GM21390 (cell line): ENCODE measurements around the gene SIRT4.

Experiments used
- ATAC-seq: cut with Tn5 transposase; IDR thresholded peaks from one replicate; pipeline ENCODE4 v1.9.1; 2021; ENCODE audit not compliant: unreplicated experiment

The SIRT4 gene

DNA sequence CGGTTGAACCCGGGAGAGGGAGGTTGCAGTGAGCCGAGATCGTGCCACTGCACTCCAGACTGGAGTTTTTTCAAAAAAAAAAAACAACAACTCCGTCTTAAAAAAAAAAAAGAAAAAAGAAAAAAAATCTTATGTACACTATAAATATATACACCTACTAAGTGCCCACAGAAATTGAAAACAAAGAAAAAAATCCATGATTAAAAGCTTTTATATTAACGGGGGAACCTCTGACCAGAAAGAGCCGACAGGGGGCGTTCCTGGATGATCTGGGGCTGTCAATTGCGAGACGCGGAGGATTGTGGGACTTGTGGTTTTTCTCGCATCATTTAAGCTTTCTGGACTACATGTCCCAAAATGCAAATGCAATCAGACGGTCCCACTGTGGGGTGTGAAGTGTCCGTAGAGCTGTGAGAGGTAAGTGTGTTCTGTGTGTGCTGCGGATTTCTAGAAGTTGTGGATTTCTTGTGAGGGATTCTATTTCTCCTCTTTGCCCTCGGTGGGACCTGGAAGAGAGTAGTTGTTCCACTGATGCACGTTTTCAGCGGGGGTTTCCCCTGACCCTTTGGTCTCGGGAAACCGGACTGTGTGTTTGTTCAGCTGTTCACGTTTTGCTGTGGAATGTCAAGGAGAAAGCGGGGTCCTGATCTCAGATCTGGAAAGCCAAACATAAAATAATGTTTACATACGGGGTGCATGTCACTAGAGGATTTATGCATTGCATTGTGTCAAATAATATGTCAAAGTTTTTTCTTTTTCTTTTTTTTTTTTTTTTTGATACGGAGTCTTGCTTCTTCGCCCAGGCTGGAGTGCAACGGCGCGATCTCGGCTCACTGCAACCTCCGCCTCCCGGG lies at the start of gene SIRT4:
TSS of gene SIRT4 (plus strand) at position 360 of the 854 bp plus-strand sequence. CDS start 1,241 bp downstream, outside the sequence.
- ATAC-seq: peak; percentile 100

DNA sequence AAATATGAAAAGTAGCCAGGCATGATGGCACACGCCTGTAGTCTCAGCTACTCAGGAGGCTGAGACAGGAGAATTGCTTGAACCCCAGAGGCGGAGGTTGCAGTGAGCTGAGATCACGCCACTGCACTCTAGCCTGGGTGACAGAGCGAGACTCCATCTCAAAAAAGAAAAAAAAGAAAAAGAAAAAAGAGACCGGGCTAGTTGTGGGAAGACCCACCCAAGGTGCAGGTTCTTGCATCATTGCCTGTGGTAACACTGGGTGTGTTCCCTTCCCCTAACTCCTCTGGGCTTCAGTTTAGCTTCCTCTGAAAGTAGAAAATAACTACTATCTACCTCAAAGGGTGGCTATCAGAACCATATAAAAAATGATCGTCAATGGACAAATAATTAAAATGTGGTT lies 48.8 kb upstream of the SIRT4 start:
- ATAC-seq: peak; percentile 59

DNA sequence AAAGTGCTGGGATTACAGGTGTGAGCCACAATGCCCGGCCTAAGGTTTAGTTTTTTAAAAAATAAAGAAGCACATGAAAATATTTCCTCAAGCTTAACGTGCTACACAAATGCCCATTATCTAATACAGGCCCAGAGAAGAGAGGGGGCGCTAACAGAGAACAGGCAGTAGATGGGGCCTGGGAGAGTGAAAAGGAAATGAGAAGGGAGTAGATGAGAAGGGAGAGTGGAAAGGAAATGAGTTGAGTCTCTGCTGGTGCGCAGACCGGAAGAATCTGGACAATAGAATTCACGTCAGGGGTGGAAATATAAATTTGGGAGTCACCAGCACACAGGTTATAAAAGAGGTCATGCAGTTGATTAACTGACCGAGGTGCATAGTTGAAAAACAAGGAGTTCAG lies 47.3 kb upstream of the SIRT4 start:
- no peak for ATAC-seq

- ATAC-seq: no peak
Measured at GRCh38 chr12:120257041-120257821, 44.9 kb upstream of the SIRT4 start.

GRCh38 chr12:120258323-120258896 lies 43.7 kb upstream of the SIRT4 start:
- ATAC-seq: no peak

DNA sequence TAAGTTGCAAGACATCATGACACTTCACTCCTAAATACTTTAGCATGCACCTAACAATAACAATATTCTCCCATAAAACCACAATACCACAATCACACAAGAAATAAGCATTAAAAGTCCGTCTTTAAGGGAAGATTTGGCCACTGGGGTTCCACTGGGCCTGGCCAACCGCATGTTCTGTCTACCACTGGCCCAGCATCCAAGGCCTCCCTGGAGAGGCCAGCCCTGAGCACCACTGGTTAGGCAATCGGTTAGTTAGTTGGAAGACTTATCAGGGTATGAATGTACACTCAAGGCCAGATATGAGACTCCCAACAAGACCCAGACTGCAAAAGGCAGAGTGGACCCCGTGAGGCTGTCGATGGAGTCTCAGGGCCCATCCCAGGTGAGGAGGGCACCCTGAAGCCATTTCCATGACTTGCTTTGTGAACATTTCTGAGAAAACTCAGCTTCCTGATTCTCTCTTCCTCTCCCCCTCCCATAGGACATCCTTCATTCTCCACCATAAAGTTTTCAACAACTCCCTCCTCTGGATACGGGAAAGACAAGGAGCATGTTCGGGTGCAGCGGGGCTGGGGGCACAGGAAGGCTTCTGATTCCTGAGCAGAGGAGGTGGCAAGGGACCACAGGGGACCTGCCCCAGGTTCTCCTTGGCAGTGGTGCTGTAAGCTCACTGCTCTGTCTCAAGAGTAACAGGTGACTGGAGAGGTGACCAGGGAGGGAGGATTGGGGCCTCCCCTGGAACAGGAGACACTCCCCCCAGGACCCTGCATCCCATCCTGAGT lies 42.5 kb upstream of the SIRT4 start:
- no peak for ATAC-seq

- no peak for ATAC-seq
Measured at GRCh38 chr12:120260607-120261006, 41.5 kb upstream of the SIRT4 start.

- no peak for ATAC-seq
Measured at GRCh38 chr12:120261951-120262851, 39.9 kb upstream of the SIRT4 start.

GRCh38 chr12:120262852-120263747 lies 39.0 kb upstream of the SIRT4 start:
- ATAC-seq: no peak

DNA sequence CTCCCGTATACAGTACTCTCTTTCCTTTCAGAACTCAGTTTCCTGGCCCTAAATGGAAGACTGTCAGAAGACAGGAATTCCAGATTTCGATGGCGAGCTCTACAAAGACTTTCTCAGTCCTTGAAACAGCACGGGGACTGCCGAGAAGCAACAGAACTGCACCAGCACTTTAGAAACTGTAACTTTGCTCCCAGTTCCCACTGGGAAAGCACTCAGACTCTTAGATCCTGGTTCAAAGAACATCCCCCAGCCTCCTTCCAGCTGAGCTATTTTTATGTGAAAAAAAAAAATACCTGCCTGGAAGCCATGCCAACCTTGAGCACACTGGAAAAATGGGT lies 38.4 kb upstream of the SIRT4 start:
- no peak for ATAC-seq

- no peak for ATAC-seq
Measured at GRCh38 chr12:120264086-120264903, 37.8 kb upstream of the SIRT4 start.

- ATAC-seq: peak; percentile 27
Measured at GRCh38 chr12:120264904-120265472, 37.1 kb upstream of the SIRT4 start.

GRCh38 chr12:120265473-120266179 lies 36.5 kb upstream of the SIRT4 start, which contains the start of gene PXN:
Gene PXN (minus strand): TSS chr12:120265730. CDS start chr12:120265629, 101 bp downstream.
- ATAC-seq: peak; percentile 79

- ATAC-seq: no peak
Measured at GRCh38 chr12:120266180-120266870, 35.8 kb upstream of the SIRT4 start.

DNA sequence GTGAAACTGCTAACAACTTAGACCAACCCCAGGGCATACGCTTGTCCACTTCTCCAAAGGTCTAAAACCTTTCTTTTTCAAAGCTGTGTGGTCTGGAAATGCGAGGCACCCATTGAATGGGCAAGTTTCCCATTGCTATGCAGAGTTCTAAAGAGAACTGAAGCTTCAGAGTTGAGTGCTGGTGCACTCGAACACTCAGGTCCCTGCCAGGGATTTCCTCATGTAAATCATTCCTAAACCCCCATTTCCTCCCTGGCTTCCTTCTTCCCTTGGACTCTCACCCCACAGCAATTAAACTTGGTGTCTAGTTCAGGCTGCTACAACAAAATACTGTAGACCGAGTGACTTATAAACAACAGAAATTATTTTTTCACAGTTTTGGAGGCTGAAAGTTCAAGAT lies 34.4 kb upstream of the SIRT4 start:
- ATAC-seq: no peak

- no peak for ATAC-seq
Measured at GRCh38 chr12:120276734-120277133, 25.4 kb upstream of the SIRT4 start.
